GM21737 (cell line): ENCODE measurements around the gene KLHL29.
"Not testable (repeated sequence)": the region's sequence is repeated elsewhere in the genome, so short reads cannot be mapped to it uniquely, and the experiment has no call there.

Source experiments
- ATAC-seq: cut with Tn5 transposase; IDR thresholded peaks from one replicate; pipeline ENCODE4 v1.9.1; 2021; ENCODE audit warnings: mild to moderate bottlenecking, moderate library complexity; ENCODE audit not compliant: unreplicated experiment

Gene KLHL29

GRCh38 chr2:23391237-23391736 is 6.3 kb downstream of the KLHL29 start:
- ATAC-seq, result not testable (repeated sequence)

GRCh38 chr2:23393722-23394121 is 8.7 kb downstream of the KLHL29 start:
- ATAC-seq, result no peak

- ATAC-seq, result no peak
These were observed 9.7 kb downstream of the KLHL29 start for GRCh38 chr2:23394700-23395099.

DNA sequence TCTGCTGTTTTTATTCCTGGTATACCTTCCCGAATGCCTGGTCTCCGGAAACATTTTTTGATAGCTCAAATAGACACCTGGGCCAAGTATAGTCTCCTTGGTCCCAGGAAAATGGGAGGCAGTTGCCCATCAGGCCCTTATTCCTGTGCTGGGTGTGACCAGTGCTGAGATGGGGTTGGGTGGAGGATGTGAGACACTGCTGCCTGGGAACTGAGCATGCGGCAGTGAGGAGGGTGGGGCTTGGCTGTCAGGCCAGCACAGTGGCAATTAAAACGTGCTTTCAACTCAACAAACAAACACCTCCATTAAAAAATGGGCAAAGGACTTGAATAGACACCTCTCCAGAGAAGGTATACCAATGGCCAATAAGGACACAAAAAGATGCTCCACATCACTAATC is 12.5 kb downstream of the KLHL29 start:
- ATAC-seq, result no peak

DNA sequence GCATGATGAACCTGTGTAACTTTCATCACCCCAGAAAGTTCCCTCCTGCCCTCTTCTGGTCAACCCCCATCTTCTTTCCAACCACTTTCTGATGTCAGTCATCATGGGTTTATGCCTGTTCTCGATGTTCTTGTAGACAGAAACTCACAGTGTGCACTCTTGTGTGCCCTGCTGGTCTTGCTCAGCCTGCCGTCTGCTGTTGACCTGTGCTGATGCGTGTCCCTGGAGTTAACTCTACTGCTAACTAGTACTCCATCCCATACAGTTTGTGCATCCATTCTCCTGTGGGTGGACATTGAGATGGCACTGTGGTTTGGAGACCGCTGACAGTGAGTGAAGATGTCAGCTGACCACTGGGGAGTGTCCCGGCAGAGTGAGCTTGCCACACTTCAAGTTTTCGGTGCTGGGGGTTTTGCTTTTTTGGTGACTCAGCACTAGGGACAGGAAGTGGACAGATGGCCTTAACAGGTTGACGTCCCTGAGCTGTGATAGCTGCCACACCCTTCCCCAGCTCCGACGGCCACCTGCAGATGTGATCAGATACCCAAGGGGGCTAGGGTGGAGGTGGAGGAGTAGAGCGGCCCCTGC is 14.8 kb downstream of the KLHL29 start:
- ATAC-seq, result no peak

DNA sequence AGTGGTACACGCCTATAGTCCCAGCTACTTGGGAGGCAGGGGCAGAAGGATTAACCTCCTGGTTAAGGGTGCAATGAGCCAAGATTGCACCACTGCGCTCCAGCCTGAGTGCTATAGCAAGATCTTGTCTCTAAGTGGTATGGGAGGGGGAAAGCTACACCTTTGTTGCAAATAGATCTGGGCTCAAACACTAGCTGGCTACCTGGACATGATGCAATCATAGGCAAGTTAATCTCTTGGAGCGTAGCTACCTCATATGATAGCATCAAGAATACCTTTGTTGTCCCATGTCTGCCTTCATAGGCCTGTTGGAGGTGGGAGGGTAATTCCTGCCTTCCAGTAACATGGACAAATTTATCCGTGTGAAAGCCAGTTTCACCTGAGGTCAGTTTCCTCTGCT is 15.7 kb downstream of the KLHL29 start:
- no peak for ATAC-seq

DNA sequence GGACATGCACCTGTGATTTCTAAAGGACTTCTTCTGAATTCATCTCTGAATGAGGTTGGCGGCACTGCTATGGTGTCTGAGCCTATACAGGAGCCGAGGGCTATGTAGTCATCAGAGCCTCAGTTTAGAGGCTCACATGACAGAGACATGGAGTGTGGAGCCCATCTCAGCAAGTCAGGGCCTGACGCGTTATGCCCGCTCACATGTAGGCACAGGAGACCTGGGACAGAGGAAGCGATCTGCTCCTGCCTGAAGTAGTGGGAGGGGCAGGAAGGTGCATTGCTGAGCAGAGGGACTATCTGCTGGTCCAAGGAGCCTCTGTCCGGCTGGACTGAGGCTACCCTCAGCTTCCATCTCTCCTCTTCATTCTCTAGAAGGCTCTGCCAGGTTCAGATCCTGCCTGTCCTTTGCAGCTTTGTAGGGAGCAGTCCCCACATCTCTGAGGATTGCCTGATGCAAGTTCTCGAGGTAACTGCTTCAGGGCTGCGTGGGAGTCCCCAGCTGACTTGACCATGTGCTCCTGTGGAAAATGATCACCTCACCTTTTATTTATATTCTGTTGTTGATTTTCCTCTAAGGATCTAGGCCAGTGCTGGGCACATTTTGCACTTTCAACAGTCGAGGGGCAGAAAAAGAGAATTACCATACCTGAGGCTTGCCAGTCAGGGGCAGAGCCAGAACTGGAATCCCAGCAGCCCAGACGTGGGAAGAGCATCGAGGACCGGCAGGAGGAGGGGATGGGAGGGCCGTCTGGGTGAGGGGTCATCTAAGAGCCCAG is 16.6 kb downstream of the KLHL29 start:
- ATAC-seq, result no peak

GRCh38 chr2:23402205-23402740 is 17.3 kb downstream of the KLHL29 start:
- no peak for ATAC-seq

DNA sequence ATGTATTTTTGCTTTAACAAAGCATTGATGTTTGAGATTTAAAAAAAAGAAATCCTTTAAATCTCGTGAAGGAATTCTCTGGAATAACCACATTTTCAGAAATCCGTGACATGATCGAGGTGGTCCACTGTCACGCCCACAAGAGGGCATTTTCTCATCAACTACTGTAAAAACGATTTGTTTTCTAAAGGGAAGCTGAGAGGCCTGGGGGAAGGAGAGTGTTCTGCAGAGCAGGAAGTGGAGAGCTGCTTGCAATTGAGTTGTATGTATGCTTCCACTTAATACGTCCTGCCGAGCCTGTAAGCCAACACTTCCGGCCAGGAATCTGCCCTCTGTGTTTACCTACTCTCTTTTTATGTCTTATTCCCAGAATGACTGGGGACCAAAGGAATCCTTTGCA is 19.4 kb downstream of the KLHL29 start:
- ATAC-seq, result peak; percentile 81

DNA sequence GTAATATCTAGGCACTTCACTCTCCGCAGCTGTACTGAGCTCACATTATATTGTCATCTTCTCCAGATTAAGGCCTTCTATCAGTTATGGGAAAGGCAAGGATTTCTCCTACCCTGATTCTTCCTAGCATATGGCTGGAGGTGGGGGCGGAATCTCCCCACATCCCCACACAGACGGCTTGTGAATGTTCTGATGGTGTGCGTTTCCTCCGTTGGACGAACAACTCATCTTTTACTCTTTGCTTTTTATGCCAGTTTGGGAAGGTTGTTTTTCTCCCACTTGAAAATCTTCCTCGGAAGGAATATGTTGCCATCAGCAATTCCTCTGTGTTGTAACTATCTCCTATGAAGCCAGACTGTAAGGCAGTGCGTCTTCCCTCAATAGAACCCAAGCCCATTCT is 24.3 kb downstream of the KLHL29 start:
- no peak for ATAC-seq

- ATAC-seq, result no peak
These were observed 25.6 kb downstream of the KLHL29 start for GRCh38 chr2:23410596-23410995.

- ATAC-seq, result no peak
These were observed 26.9 kb downstream of the KLHL29 start for GRCh38 chr2:23411752-23412431.

DNA sequence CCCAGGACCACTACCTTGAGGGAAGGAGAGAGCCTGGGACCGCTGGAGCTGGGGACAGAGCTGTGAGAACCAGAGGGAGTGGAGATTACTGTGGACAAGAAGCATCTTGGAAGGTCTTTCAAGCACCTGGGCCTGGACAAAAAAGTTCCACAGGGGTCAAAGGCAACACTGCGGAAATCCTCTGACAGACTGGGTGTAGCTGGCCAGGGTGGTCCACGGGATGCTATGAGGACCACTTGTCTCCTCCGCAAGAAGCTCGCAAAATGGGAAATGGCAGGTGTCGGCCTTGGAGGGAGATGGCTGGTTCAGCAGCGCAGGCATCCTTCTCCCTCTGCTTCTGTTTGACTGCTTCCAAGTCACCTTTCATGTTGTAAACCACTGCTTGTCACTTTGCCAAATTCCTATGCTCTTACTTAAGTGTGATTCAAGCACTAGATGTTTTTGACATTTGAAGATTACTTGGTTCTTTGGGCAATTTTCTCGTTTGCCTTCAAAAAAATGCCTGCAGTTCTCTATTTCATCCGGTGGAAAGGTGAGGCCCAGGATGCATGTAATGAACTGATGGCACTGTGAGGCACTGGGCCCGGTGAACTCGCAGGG is 27.7 kb downstream of the KLHL29 start:
- no peak for ATAC-seq

DNA sequence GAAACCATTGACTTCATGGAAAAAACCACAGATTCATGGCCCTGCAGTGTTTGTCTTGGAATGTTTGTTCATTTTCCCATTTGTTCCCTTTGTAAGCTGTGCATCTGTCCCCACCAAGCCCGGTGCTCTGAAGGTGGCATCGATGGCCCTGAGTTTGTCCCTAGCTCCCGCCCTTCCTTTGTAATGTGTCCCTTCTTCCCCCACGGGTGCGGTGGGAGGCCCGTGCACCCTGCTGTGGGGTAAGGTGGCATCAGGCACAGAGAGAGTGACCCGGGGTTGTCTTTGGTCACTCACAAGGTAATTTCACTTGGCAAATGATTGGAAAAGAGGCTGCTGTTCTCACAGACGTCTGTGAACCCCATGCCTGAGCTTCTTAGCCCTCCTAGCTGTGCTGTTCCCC is 28.7 kb downstream of the KLHL29 start:
- no peak for ATAC-seq

- ATAC-seq, result no peak
These were observed 29.1 kb downstream of the KLHL29 start for GRCh38 chr2:23414106-23414505.

DNA sequence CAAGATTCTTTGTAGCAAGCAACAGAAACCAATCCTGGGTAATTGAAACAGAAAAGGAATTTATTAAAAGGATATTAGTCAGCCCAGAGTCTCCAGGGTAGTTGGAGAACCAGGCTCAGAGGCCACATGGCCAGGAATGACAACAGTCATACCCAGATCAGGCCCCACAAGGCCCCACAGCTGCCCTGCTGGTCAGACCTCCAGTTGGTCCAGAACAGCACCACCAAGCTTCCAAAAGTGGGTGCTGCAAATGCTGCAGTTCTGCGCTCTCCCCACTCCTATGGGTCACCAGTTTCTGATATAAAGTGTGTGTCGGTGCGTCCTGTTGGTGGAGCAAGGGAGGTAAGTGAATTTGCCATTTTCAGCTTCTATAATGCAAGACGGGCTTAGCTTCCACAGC is 29.9 kb downstream of the KLHL29 start:
- ATAC-seq, result no peak

DNA sequence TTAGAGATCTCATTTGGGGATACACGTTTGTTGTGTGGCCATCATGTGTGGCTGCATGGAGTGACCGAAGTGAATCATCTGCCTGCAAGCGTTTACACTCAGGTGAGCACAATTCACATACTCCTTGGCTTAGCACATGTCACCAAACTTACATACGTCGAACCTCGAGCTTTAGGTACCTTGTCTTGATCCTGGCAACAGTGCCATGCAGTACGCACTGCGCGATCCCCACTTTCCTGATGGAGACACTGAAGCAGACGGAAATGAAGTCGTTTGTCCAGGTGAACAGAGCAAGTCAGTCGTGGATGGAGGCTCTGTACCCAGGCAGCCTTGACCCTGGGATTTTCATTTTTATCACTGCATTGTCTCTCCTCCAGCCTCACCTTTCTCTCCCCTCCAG is 32.3 kb downstream of the KLHL29 start:
- no peak for ATAC-seq

GRCh38 chr2:23418056-23418455 is 33.1 kb downstream of the KLHL29 start:
- ATAC-seq, result no peak

GRCh38 chr2:23418461-23418911 is 33.5 kb downstream of the KLHL29 start:
- ATAC-seq, result no peak

GRCh38 chr2:23419171-23420090 is 34.5 kb downstream of the KLHL29 start:
- no peak for ATAC-seq
